HFF-Myc (cell line): ENCODE results near the gene CNTFR.

ENCODE experiments used
- DNase-seq: peaks from one replicate; pipeline ENCODE4 v3.0.0-alpha.2; 2011; ENCODE audit warnings: low read depth; ENCODE audit errors: extremely low read depth
- H3K4me3 ChIP-seq: replicated peaks from 2 replicates; pipeline ENCODE4 v1.5.1; 2011; ENCODE audit warnings: low read depth, mild to moderate bottlenecking, control low read depth, low read length
- TF ChIP-seq, protein P1 (sequence below): IDR thresholded peaks from 2 replicates; pipeline ENCODE4 v1.5.1; 2012; ENCODE audit warnings: mild to moderate bottlenecking, low read depth, low read length, control low read depth; ENCODE audit errors: missing control alignments

CNTFR gene

DNA sequence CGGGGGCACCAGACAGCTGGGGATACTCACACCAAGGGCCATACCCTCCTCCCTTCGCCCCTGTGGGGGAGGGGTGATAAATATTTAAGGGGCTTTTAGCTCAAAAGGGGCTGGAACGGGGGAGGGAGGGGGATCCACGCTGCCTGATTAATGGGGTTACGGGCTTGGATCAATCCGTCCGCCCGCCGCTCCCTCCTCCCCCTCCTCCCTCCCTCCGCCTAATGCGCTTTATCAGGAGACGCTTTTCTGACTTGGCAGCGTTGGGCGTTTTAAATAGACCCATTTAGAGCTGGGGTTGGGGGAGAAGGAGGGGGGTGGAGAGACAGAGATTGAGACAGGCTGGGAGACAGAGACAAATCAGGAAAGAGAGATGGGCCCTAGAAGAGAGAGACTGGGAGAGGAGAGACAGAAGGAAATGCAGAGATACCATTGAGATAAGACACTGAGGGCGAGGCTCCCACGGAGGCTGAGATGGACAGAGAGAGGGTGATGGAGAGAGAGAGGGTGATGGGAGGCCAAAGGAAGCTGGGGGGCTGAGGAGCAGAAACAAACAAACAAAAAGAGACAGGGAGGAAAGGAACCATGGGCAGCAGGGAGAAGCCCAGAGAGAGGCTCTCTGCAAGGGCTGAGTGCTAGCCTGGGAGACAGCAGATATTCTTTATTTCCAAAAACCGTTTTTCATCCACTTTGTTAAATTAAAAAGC is 10.3 kb downstream of the CNTFR start:
- DNase-seq: no peak
- TF ChIP-seq, protein P1, sequence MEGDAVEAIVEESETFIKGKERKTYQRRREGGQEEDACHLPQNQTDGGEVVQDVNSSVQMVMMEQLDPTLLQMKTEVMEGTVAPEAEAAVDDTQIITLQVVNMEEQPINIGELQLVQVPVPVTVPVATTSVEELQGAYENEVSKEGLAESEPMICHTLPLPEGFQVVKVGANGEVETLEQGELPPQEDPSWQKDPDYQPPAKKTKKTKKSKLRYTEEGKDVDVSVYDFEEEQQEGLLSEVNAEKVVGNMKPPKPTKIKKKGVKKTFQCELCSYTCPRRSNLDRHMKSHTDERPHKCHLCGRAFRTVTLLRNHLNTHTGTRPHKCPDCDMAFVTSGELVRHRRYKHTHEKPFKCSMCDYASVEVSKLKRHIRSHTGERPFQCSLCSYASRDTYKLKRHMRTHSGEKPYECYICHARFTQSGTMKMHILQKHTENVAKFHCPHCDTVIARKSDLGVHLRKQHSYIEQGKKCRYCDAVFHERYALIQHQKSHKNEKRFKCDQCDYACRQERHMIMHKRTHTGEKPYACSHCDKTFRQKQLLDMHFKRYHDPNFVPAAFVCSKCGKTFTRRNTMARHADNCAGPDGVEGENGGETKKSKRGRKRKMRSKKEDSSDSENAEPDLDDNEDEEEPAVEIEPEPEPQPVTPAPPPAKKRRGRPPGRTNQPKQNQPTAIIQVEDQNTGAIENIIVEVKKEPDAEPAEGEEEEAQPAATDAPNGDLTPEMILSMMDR: no peak

DNA sequence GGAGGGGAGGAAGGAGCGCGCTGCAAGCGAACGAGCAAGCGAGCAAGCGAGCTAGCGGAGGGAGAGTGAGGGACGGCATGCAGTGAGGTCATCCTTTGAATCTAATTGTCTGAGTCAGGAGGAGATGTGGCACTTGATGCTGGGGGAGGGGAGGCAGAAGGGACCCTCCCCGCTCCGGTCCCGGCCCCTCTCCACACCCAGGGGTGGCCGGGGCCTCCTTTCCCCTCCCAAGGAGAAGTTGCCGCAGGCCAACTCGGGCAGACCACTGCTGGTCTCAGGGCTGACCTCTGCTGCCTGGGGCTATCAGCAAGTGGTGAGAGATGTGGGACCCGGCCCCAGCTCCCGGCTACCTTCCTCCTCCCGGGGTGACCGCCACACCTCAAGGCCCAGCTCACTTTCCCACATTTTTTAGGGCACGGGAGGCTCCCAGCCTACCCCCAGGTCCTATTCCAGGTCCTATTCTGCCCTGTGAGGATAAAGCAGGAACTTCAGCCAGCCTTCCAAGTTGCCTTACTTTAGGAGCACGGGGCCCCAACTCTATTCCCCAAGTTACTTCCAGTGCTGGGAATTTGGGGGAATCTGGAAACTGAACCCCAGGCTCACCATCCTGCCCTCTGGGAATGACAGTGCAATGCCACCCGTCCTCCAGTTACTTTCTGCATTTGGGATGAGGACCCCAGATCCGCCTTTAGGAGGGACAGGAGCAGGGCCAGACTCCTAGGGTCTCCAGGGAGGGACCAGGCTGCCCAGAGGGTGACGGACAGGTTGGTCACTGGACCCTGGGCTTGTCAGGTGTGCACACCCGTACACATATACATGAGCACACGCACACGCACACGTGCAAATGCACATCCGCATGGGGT is 11.1 kb downstream of the CNTFR start:
- TF ChIP-seq, protein P1: no peak
- DNase-seq: no peak
- H3K4me3 ChIP-seq: no peak overlapping the region

More for the DNA sequence above, 10.3 kb downstream of the CNTFR start:
- no peak overlapping the region for H3K4me3 ChIP-seq

DNA sequence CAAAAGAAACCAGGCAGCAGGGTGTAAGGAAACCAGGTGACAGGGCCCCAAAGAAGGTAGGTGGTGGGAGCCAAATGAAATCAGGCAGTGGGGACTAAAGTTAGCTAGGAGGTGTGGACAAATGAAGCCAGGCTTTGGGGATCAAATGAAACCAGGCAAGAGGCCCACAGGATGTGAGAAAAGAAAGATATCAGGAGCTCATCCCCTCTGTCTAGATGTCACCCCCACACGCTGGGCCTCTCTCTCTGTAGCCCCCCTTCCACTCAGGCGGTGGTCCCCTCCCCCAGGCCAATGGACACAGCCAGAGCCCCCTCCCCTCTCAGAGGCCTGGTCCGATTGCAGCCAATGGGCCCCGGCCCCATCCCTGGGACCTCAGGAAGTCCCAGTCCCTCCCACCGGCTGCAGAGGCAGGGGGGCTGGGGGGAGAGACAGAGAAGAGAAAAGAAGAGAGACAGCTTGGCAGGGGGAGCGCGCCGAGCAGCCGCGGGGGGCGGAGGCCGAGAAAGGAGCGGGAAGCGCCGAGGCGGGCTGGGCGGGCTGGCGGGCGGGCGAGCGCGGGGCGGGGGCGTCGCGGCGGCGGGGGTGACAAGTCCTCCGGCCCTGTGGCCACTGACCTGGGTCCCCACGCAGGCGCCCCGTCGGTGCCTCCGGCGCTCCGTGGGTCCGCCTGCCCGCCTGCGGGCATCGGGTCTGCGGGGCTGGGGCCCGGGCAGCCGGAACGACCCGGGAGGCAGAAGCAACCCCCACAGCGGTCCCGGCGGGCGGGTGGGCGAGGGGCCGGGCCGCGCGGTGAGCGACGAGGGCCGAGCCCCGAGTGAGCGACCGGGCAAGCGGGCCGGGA is 11.9 kb downstream of the CNTFR start:
- H3K4me3 ChIP-seq: no peak overlapping the region
- TF ChIP-seq, protein P1: no peak
- DNase-seq: no peak

DNA sequence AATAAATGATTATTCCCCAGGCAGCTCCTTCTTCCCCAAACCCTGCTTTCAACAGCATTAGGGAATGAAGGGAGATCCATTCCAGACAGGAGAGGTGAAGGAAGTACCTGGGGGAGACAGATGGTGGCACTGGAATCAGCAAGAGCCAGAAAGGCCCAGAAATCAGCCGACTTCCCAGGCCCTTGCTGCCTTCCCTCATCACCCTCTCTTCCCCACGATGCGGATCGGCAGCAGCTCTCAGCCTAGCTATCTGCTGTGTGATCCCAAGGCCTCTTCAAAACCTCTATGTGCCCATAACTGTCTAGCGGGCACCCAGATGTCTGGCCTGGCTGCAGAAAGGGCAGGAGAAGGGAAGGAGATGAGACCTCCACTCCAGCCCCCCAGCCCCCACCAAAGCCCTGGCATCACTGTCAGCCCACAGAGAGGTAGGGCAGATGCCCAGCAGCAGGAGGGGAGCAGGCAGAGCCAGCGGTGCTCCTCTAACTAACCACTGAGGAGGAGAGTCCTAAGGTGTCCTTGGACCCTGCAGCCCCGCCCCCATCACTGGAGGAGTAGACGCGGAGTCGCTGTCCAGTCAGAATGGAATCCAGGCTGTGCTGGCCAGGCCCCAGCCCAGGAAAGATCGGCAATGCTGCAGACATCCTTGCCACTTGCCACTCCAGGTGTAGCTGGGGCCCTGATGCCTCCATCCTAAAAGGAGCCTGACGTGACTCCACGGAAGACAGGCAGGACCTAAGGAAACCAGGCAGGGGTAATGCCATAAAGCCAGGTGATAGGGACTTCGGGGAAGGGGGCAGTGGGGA is 12.7 kb downstream of the CNTFR start:
- no peak for DNase-seq
- H3K4me3 ChIP-seq: no peak overlapping the region
- TF ChIP-seq, protein P1: no peak

DNA sequence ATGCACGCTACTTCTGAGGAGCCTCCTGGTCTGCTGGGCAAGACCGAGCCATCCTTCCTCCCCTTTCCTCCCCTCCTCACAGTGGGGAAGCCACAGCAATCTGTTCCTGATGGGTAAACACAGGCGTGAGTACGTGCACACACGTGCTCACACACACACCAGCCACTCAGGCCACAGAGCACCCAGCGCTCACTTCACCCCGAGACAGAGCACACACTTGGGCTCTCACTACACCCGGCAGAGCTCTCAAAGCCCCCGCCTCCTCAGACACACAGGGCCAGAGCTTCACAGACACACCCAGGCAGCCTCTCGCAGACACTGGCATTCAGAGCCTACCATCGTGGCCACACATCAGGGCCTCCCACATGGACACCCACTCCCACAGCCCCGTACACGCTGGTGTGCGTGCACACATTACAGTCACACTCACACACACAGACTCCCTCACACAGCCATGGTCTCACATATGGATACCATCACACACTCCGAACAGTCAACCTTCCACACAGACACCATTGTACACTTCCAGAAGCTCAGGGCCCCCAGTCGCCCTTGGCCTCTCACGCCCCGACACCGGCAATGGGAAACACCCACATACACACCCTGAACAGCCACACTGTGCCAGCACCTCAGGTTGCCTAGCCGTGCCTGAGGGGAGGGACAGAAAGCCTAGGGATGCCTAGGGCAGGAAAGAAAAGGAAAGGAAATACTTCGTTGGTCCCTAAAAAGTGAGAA is 13.5 kb downstream of the CNTFR start:
- H3K4me3 ChIP-seq: no peak overlapping the region
- no peak for DNase-seq
- TF ChIP-seq, protein P1: no peak
